Heart left ventricle (tissue), 13 donors: Measurements from ENCODE around the gene MSGN1.

ENCODE experiments used
- POLR2A ChIP-seq, 2 donors: fragments of 450-650 bp; IDR thresholded peaks; one replicate each; pipeline ENCODE4 v1.6.1; 2017; ENCODE audit warnings: antibody characterized with exemption in 2 of 2, mild to moderate bottlenecking in 2 of 2, moderate library complexity in 2 of 2
- TF ChIP-seq, protein P1 (sequence below), 12 donors: fragments of 200-600 bp; sonication (generic) in 4 of 12; IDR thresholded peaks; one replicate each; pipeline versions ENCODE4 v1.5.0 to v1.8.0; 2018 to 2022; ENCODE audit warnings: antibody characterized with exemption in 12 of 12, mild to moderate bottlenecking in 5 of 12
- donor health status: ischemic (EF 13 %, LVEDD 7.1; RV severe dilation, severe dysfunction).
- donor health status: DM: no; HTN: yes; CAD: no.
- donor health status: DM: no; HTN: no; CAD: no.
- donor health status: ischemic (EF 25% LVEDD 6.9; RV normal size, moderate dysfunction).
- donor health status: ischemic (EF 25% LVEDD 5.7; RV mildly dilated, moderate dysfunction).
- donor health status: ischemic (EF 35%, LVEDD 5.7; RV mildly dilated, moderate dysfunction).
- donor health status: nonischemic (EF 11% LVEDD 7.7; RV severe dilation, severe dysfunction).
- donor health status: DM: yes; HTN: yes; CAD: no.
- donor health status: PGD.
- donor health status: ischemic (EF 29% LVEDD 5.4; RV normal size, mild dysfunction).
- donor health status: nonischemic (EF 23%, LVEDD 6.1; RV moderate dilation, normal function).

DNA sequence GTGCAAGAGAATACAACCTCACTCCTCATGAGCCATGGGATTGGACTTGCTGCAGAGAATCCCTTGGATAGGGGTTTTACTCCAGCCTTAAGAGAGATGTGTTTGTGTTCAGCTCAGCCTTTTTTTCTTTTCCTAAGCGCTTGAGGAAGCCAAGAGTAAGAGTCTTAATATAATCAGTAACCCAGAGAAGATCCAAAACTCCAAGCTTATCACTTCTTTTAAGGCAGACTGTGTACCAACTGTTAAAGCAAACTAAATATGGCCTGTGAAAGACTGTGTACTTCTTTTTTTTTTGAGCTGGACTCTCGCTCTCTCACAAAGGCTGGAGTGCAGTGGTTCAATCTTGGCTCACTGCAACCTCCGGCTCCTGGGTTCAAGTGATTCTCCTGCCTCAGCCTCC, 30.4 kb downstream of the MSGN1 start:
- TF ChIP-seq, protein P1, sequence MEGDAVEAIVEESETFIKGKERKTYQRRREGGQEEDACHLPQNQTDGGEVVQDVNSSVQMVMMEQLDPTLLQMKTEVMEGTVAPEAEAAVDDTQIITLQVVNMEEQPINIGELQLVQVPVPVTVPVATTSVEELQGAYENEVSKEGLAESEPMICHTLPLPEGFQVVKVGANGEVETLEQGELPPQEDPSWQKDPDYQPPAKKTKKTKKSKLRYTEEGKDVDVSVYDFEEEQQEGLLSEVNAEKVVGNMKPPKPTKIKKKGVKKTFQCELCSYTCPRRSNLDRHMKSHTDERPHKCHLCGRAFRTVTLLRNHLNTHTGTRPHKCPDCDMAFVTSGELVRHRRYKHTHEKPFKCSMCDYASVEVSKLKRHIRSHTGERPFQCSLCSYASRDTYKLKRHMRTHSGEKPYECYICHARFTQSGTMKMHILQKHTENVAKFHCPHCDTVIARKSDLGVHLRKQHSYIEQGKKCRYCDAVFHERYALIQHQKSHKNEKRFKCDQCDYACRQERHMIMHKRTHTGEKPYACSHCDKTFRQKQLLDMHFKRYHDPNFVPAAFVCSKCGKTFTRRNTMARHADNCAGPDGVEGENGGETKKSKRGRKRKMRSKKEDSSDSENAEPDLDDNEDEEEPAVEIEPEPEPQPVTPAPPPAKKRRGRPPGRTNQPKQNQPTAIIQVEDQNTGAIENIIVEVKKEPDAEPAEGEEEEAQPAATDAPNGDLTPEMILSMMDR (IDR thresholded peaks at IDR 0.05) = no peak
- TF ChIP-seq POLR2A (IDR thresholded peaks at IDR 0.05) = no peak
